Central memory CD8-positive, alpha-beta T cell (primary cell): ENCODE data around the gene ENTR1.

Source experiments
- ATAC-seq: fragments of 150-1000 bp; cut with Tn5 transposase; replicated peaks from 2 replicates; pipeline ENCODE4 v1.10.0; 2022; ENCODE audit warnings: mild to moderate bottlenecking, moderate FRiP score, moderate number of reproducible peaks; ENCODE audit not compliant: poor library complexity, severe bottlenecking; ENCODE audit errors: extremely low read depth
- DNase-seq, 2 donors: peaks; one replicate each; pipeline ENCODE4 v3.0.0; 2021; ENCODE audit warnings: low spot score in 2 of 2
- H3K27ac Mint-ChIP-seq: one replicate; pipeline ENCODE4 v1.8.0; 2022; ENCODE audit warnings: low read depth, mild to moderate bottlenecking, moderate library complexity, mixed read lengths
- H3K27me3 Mint-ChIP-seq: one replicate; pipeline ENCODE4 v1.8.0; 2022; ENCODE audit warnings: mixed read lengths
- H3K36me3 Mint-ChIP-seq: one replicate; pipeline ENCODE4 v1.8.0; 2022; ENCODE audit warnings: mild to moderate bottlenecking, moderate library complexity, mixed read lengths; ENCODE audit not compliant: insufficient read depth
- H3K4me1 Mint-ChIP-seq: one replicate; pipeline ENCODE4 v1.8.0; 2022; ENCODE audit warnings: mixed read lengths
- H3K4me3 Mint-ChIP-seq: one replicate; pipeline ENCODE4 v1.8.0; 2022; ENCODE audit warnings: mild to moderate bottlenecking, moderate library complexity, mixed read lengths
- H3K9me3 Mint-ChIP-seq: one replicate; pipeline ENCODE4 v1.8.0; 2022; ENCODE audit warnings: mixed read lengths

Gene ENTR1

GRCh38 chr9:136362450-136362784, 48.0 kb downstream of the ENTR1 start:
- H3K36me3 Mint-ChIP-seq = peaks cover 8% of the 10 kb centered on the region
- no peak overlapping the region for H3K27ac Mint-ChIP-seq
- no peaks in the 10 kb centered on the region for H3K27me3 Mint-ChIP-seq
- peak overlapping the region; percentile 74 for H3K4me3 Mint-ChIP-seq
- H3K4me1 Mint-ChIP-seq = peaks cover 5% of the 10 kb centered on the region
- no peak for ATAC-seq
- H3K9me3 Mint-ChIP-seq = no peaks in the 10 kb centered on the region
- DNase-seq = no peak

- Mint-ChIP-seq H3K36me3 (peaks cover 8% of the 10 kb centered on the region), H3K27me3 (no peaks in the 10 kb centered on the region), H3K27ac (no peak overlapping the region), H3K4me1 (peaks cover 5% of the 10 kb centered on the region), H3K9me3 (no peaks in the 10 kb centered on the region), H3K4me3 (no peak overlapping the region)
- ATAC-seq (no peak), DNase-seq (no peak)
These were observed 48.5 kb downstream of the ENTR1 start for GRCh38 chr9:136361754-136362449.

GRCh38 chr9:136361047-136361753, 49.2 kb downstream of the ENTR1 start:
- no peak overlapping the region for H3K27ac Mint-ChIP-seq
- no peaks in the 10 kb centered on the region for H3K27me3 Mint-ChIP-seq
- peaks cover 9% of the 10 kb centered on the region for H3K36me3 Mint-ChIP-seq
- no peaks in the 10 kb centered on the region for H3K9me3 Mint-ChIP-seq
- DNase-seq = no peak
- H3K4me1 Mint-ChIP-seq = peaks cover 5% of the 10 kb centered on the region
- no peak overlapping the region for H3K4me3 Mint-ChIP-seq
- ATAC-seq = no peak

GRCh38 chr9:136359774-136360718, 50.4 kb downstream of the ENTR1 start:
- H3K27me3 Mint-ChIP-seq = no peaks in the 10 kb centered on the region
- no peak overlapping the region for H3K27ac Mint-ChIP-seq
- ATAC-seq = no peak
- peaks cover 9% of the 10 kb centered on the region for H3K36me3 Mint-ChIP-seq
- H3K4me1 Mint-ChIP-seq = peaks cover 5% of the 10 kb centered on the region
- no peak overlapping the region for H3K4me3 Mint-ChIP-seq
- no peaks in the 10 kb centered on the region for H3K9me3 Mint-ChIP-seq
- DNase-seq = no peak

- H3K27me3 Mint-ChIP-seq = no peaks in the 10 kb centered on the region
- ATAC-seq = no peak
- peaks cover 7% of the 10 kb centered on the region for H3K36me3 Mint-ChIP-seq
- H3K4me1 Mint-ChIP-seq = peaks cover 5% of the 10 kb centered on the region
- H3K9me3 Mint-ChIP-seq = no peaks in the 10 kb centered on the region
- no peak for DNase-seq
- no peak overlapping the region for H3K27ac Mint-ChIP-seq
- H3K4me3 Mint-ChIP-seq = no peak overlapping the region
These were observed 51.5 kb downstream of the ENTR1 start for GRCh38 chr9:136358888-136359287.

- ATAC-seq (no peak), DNase-seq (no peak)
- Mint-ChIP-seq H3K27ac (no peak overlapping the region), H3K27me3 (no peaks in the 10 kb centered on the region), H3K4me3 (no peak overlapping the region), H3K4me1 (peaks cover 5% of the 10 kb centered on the region), H3K9me3 (no peaks in the 10 kb centered on the region), H3K36me3 (peaks cover 7% of the 10 kb centered on the region)
These were observed 52.4 kb downstream of the ENTR1 start for GRCh38 chr9:136358016-136358415.

GRCh38 chr9:136357202-136357725, 53.1 kb downstream of the ENTR1 start:
- H3K27me3 Mint-ChIP-seq = no peaks in the 10 kb centered on the region
- peaks cover under 1% of the 10 kb centered on the region for H3K4me1 Mint-ChIP-seq
- no peak overlapping the region for H3K4me3 Mint-ChIP-seq
- ATAC-seq (no peak), DNase-seq (no peak)
- no peak overlapping the region for H3K27ac Mint-ChIP-seq
- H3K9me3 Mint-ChIP-seq = no peaks in the 10 kb centered on the region
- peaks cover 3% of the 10 kb centered on the region for H3K36me3 Mint-ChIP-seq

GRCh38 chr9:136355616-136356557, 54.5 kb downstream of the ENTR1 start:
- H3K36me3 Mint-ChIP-seq = peaks cover 3% of the 10 kb centered on the region
- DNase-seq (no peak), ATAC-seq (no peak)
- no peaks in the 10 kb centered on the region for H3K9me3 Mint-ChIP-seq
- no peaks in the 10 kb centered on the region for H3K27me3 Mint-ChIP-seq
- no peak overlapping the region for H3K27ac Mint-ChIP-seq
- H3K4me3 Mint-ChIP-seq = no peak overlapping the region
- H3K4me1 Mint-ChIP-seq = no peaks in the 10 kb centered on the region

GRCh38 chr9:136354592-136355085, 55.8 kb downstream of the ENTR1 start:
- Mint-ChIP-seq H3K4me3 (no peak overlapping the region), H3K9me3 (no peaks in the 10 kb centered on the region), H3K27ac (no peak overlapping the region), H3K4me1 (no peaks in the 10 kb centered on the region), H3K27me3 (no peaks in the 10 kb centered on the region), H3K36me3 (peaks cover 1% of the 10 kb centered on the region)
- ATAC-seq (no peak), DNase-seq (no peak)

- Mint-ChIP-seq H3K36me3 (peaks cover 1% of the 10 kb centered on the region), H3K4me1 (no peaks in the 10 kb centered on the region), H3K27me3 (no peaks in the 10 kb centered on the region), H3K27ac (no peak overlapping the region), H3K9me3 (no peaks in the 10 kb centered on the region), H3K4me3 (no peak overlapping the region)
- no peak for DNase-seq
- ATAC-seq = no peak
These were observed 56.5 kb downstream of the ENTR1 start for GRCh38 chr9:136353757-136354488.

GRCh38 chr9:136353088-136353487, 57.3 kb downstream of the ENTR1 start:
- Mint-ChIP-seq H3K4me3 (no peak overlapping the region), H3K27ac (no peak overlapping the region), H3K9me3 (no peaks in the 10 kb centered on the region), H3K36me3 (peaks cover 1% of the 10 kb centered on the region), H3K4me1 (no peaks in the 10 kb centered on the region), H3K27me3 (no peaks in the 10 kb centered on the region)
- DNase-seq = no peak
- ATAC-seq = no peak
